Measurements from ENCODE around the gene ATP6V1C2. TPM values are rescaled to one million over a fixed set of nuclear protein-coding genes. Genes with fewer than 3 reads are reported as not detected.

The ATP6V1C2 gene
- polyA plus RNA-seq, 3 donors: 0.03 TPM; not detected in 2

- 100% methylated on average over 3 of the region's 7 CpGs for WGBS (ENCODE audit: insufficient coverage)
- Mint-ChIP-seq H3K4me1 (peaks cover 7% of the 10 kb centered on the region), H3K4me3 (no peak overlapping the region), H3K27ac (no peak overlapping the region), H3K9me3 (peaks cover 0 to 1% (median 0%) of the 10 kb centered on the region in 7 donors), H3K27me3 (ENCODE audit: low read depth in 3 of 3) (peaks cover 5 to 13% (median 12%) of the 10 kb centered on the region in 3 donors), H3K36me3 (no peaks in the 10 kb centered on the region)
- no peak for TF ChIP-seq CTCF (IDR thresholded peaks at IDR 0.05)
- DNase-seq: no peak
- H3K27ac ChIP-seq (ENCODE audit: low read depth in 1 of 2, low read length in 2 of 2): no peak overlapping the region
- no peaks in the 10 kb centered on the region for H3K36me3 ChIP-seq (replicated peaks in 1 of 2; ENCODE audit: control insufficient read depth in 1 of 2, insufficient read depth in 2 of 2, low read length in 2 of 2)
- no peaks in the 10 kb centered on the region for H3K27me3 ChIP-seq (ENCODE audit: control insufficient read depth in 2 of 2, insufficient read depth in 2 of 2, low read length in 2 of 2)
- peaks cover under 1 to 2% of the 10 kb centered on the region in 2 donors for H3K4me1 ChIP-seq (ENCODE audit: control insufficient read depth in 1 of 2, insufficient read depth in 2 of 2, low read length in 2 of 2)
- H3K9ac ChIP-seq (ENCODE audit: insufficient read depth, low read length, poor library complexity, severe bottlenecking): no peak overlapping the region
- intact Hi-C loops (cut with micrococcal nuclease): no loop called here
- no peaks in the 10 kb centered on the region for H3K9me3 ChIP-seq (replicated peaks in 1 of 2; ENCODE audit: control insufficient read depth in 1 of 2, insufficient read depth in 1 of 2, low read length in 2 of 2)
- H3K4me3 ChIP-seq (replicated peaks in 1 of 3; ENCODE audit: low read depth in 2 of 3, low read length in 3 of 3): no peak overlapping the region
- H4K20me1 ChIP-seq (ENCODE audit: insufficient read depth, low read length): no peaks in the 10 kb centered on the region
- no peaks in the 10 kb centered on the region for H3K79me2 ChIP-seq (ENCODE audit: insufficient read depth, low read length)
- H3K4me2 ChIP-seq (replicated peaks; ENCODE audit: extremely low read depth, low read length, poor library complexity, severe bottlenecking): no peak overlapping the region
- no peak overlapping the region for H2AFZ ChIP-seq (ENCODE audit: insufficient read depth, low read depth, low read length, poor library complexity, severe bottlenecking)
Measured at GRCh38 chr2:10753156-10753555, 31.7 kb downstream of the ATP6V1C2 start.

GRCh38 chr2:10753876-10754275 lies 32.4 kb downstream of the ATP6V1C2 start:
- intact Hi-C loops (cut with micrococcal nuclease): no loop called here
- no peak for DNase-seq
- no peak overlapping the region for H3K27ac Mint-ChIP-seq
- Histone ChIP-seq H3K4me3 (replicated peaks in 1 of 3; ENCODE audit: low read depth in 2 of 3, low read length in 3 of 3) (no peak overlapping the region), H3K36me3 (replicated peaks in 1 of 2; ENCODE audit: control insufficient read depth in 1 of 2, insufficient read depth in 2 of 2, low read length in 2 of 2) (no peaks in the 10 kb centered on the region), H2AFZ (ENCODE audit: insufficient read depth, low read depth, low read length, poor library complexity, severe bottlenecking) (no peak overlapping the region), H3K9me3 (replicated peaks in 1 of 2; ENCODE audit: control insufficient read depth in 1 of 2, insufficient read depth in 1 of 2, low read length in 2 of 2) (no peaks in the 10 kb centered on the region), H3K27me3 (ENCODE audit: control insufficient read depth in 2 of 2, insufficient read depth in 2 of 2, low read length in 2 of 2) (no peaks in the 10 kb centered on the region), H3K9ac (ENCODE audit: insufficient read depth, low read length, poor library complexity, severe bottlenecking) (no peak overlapping the region), H4K20me1 (ENCODE audit: insufficient read depth, low read length) (no peaks in the 10 kb centered on the region), H3K79me2 (ENCODE audit: insufficient read depth, low read length) (no peaks in the 10 kb centered on the region), H3K4me1 (ENCODE audit: control insufficient read depth in 1 of 2, insufficient read depth in 2 of 2, low read length in 2 of 2) (no peaks in the 10 kb centered on the region), H3K27ac (ENCODE audit: low read depth in 1 of 2, low read length in 2 of 2) (no peak overlapping the region), H3K4me2 (replicated peaks; ENCODE audit: extremely low read depth, low read length, poor library complexity, severe bottlenecking) (no peak overlapping the region)
- peaks cover 5% of the 10 kb centered on the region for H3K4me1 Mint-ChIP-seq
- no peaks in the 10 kb centered on the region for H3K36me3 Mint-ChIP-seq
- 100% methylated on average over 4 of the region's 8 CpGs for WGBS (ENCODE audit: insufficient coverage)
- no peak for TF ChIP-seq CTCF (IDR thresholded peaks at IDR 0.05)
- no peak overlapping the region for H3K4me3 Mint-ChIP-seq
- H3K27me3 Mint-ChIP-seq (ENCODE audit: low read depth in 3 of 3): peaks cover 5 to 13% (median 9%) of the 10 kb centered on the region in 3 donors
- peaks cover 0 to 1% (median 0%) of the 10 kb centered on the region in 7 donors for H3K9me3 Mint-ChIP-seq

Measured in CD14-positive monocyte (primary cell).